BJ (cell line): ENCODE measurements around the gene FCSK. TPM values are rescaled to one million over a fixed set of nuclear protein-coding genes. Genes with fewer than 3 reads are reported as not detected.
A peak's percentile ranks its signal among the peaks of the same experiment; 100 is the strongest.

ENCODE experiments used
- CTCF ChIA-PET: fragments of 350-600 bp; formaldehyde crosslinking; extraction: SDS; loops from one replicate; lab custom pipeline; 2021; ENCODE audit warnings: antibody characterized with exemption, inconsistent platforms; lab: Yijun Ruan, JAX
- POLR2A ChIA-PET: fragments of 300-600 bp; sonication (Branson Sonifier 250); formaldehyde crosslinking; extraction: SDS; loops from one replicate; lab custom pipeline; 2021; ENCODE audit warnings: antibody characterized with exemption; lab: Charles Lee
- DNase-seq: peaks from one replicate; pipeline ENCODE4 v3.0.0-alpha.2; 2011; ENCODE audit warnings: low read depth
- H3K27me3 ChIP-seq: 2 replicates; pipeline ENCODE4 v1.6.0; 2011; ENCODE audit warnings: low read length; ENCODE audit not compliant: control insufficient read depth, insufficient read depth
- H3K36me3 ChIP-seq: 2 replicates; pipeline ENCODE4 v1.5.1; 2011; ENCODE audit warnings: low read length; ENCODE audit not compliant: control insufficient read depth, insufficient read depth
- H3K4me3 ChIP-seq: 2 replicates; pipeline ENCODE4 v1.5.1; 2011; ENCODE audit warnings: low read depth, mild to moderate bottlenecking, control low read depth, low read length
- CTCF ChIP-seq: IDR thresholded peaks from 2 replicates; pipeline ENCODE4 v1.5.1; 2011; ENCODE audit warnings: low read depth, mild to moderate bottlenecking, control low read depth, inconsistent platforms, low read length, moderate library complexity; ENCODE audit not compliant: insufficient read depth
- polyA plus RNA-seq: library from polyadenylated mRNA; depleted of rRNA; stranded (reverse); fragments of >200 nt; gene quantifications from 2 replicates; pipeline ENCODE4 v1.2.3, GENCODE V29; 2011

FCSK gene
- polyA plus RNA-seq, 1 experiment, result 9.0 TPM

GRCh38 chr16:70508752-70509151, 54.4 kb downstream of the FCSK start:
- ChIA-PET CTCF (interaction anchor here (0.8 to 1.6 kb wide), 3 partner anchors 8 to 25 kb away, joined by 3 read pairs; no protein-coding TSS in a partner anchor), POLR2A (interaction anchor here (0.6 kb wide), 1 partner anchor 12 kb away, joined by 3 read pairs; no protein-coding TSS in a partner anchor)
- no peaks in the 10 kb centered on the region for H3K27me3 ChIP-seq
- no peak overlapping the region for H3K4me3 ChIP-seq
- TF ChIP-seq CTCF, result 0 out of 2 replicates have a peak, but pooled peaks have one; percentile 10
- H3K36me3 ChIP-seq, result peaks cover 16% of the 10 kb centered on the region
- DNase-seq, result no peak

- POLR2A ChIA-PET, result no interaction called here
- no peak for TF ChIP-seq CTCF
- Histone ChIP-seq H3K36me3 (peaks cover 19% of the 10 kb centered on the region), H3K27me3 (no peaks in the 10 kb centered on the region), H3K4me3 (no peak overlapping the region)
- CTCF ChIA-PET, result interaction anchor here (1.6 kb wide), 1 partner anchor 26 kb away, joined by 3 read pairs; no protein-coding TSS in a partner anchor
- DNase-seq, result no peak
These were observed 55.8 kb downstream of the FCSK start for GRCh38 chr16:70510216-70510615.

- POLR2A ChIA-PET, result no interaction called here
- Histone ChIP-seq H3K36me3 (peaks cover 23% of the 10 kb centered on the region), H3K4me3 (no peak overlapping the region), H3K27me3 (no peaks in the 10 kb centered on the region)
- TF ChIP-seq CTCF, result no peak
- CTCF ChIA-PET, result no interaction called here
- no peak for DNase-seq
These were observed 57.4 kb downstream of the FCSK start for GRCh38 chr16:70511833-70512232.

- ChIA-PET CTCF (no interaction called here), POLR2A (no interaction called here)
- no peak overlapping the region for H3K4me3 ChIP-seq
- DNase-seq, result no peak
- H3K36me3 ChIP-seq, result peaks cover 26% of the 10 kb centered on the region
- no peak for TF ChIP-seq CTCF
- H3K27me3 ChIP-seq, result no peaks in the 10 kb centered on the region
These were observed 58.1 kb downstream of the FCSK start for GRCh38 chr16:70512456-70512855.

- POLR2A ChIA-PET, result interaction anchor here (0.5 kb wide), 1 partner anchor 12 kb away, joined by 3 read pairs; no protein-coding TSS in a partner anchor
These were observed 66.4 kb downstream of the FCSK start for GRCh38 chr16:70520612-70521297.

More at GRCh38 chr16:70520612-70521297, 66.4 kb downstream of the FCSK start:
- CTCF ChIA-PET, result no interaction called here
- Histone ChIP-seq H3K36me3 (peaks cover 9% of the 10 kb centered on the region), H3K27me3 (no peaks in the 10 kb centered on the region), H3K4me3 (no peak overlapping the region)
- no peak for DNase-seq
- no peak for TF ChIP-seq CTCF
